Endometrial microvascular endothelial cells (primary cell): ENCODE measurements around the gene GPR142. TPM values are rescaled to one million over a fixed set of nuclear protein-coding genes. Genes with fewer than 3 reads are reported as not detected.

Experiments
- in situ Hi-C: cut with HindIII; loops from 2 replicates; pipeline ENCODE4 v1.10.0; 2017; ENCODE audit warnings: low sequenced_read_pairs, low pct_unique_long_range_greater_than_20kb; ENCODE audit errors: inconsistent ontology term
- total RNA-seq: library from RNA; depleted of rRNA; stranded (reverse); fragments of >200 nt; gene quantifications from one replicate; pipeline ENCODE4 v1.2.3, GENCODE V29; 2015; ENCODE audit errors: inconsistent ontology term

The GPR142 gene
- total RNA-seq, 1 donor from 2014 or later, result not detected

GRCh38 chr17:74412581-74412980 lies 45.3 kb downstream of the GPR142 start:
- in situ Hi-C loops, result no loop called here

GRCh38 chr17:74413491-74413890 lies 46.2 kb downstream of the GPR142 start:
- in situ Hi-C loops, result no loop called here

GRCh38 chr17:74414510-74414909 lies 47.2 kb downstream of the GPR142 start:
- in situ Hi-C loops, result no loop called here

GRCh38 chr17:74415608-74416396 lies 48.5 kb downstream of the GPR142 start:
- in situ Hi-C loops, result no loop called here

GRCh38 chr17:74417178-74418045 lies 50.1 kb downstream of the GPR142 start:
- in situ Hi-C loops, result no loop called here

GRCh38 chr17:74419928-74420411 lies 52.7 kb downstream of the GPR142 start:
- in situ Hi-C loops, result no loop called here

Other genes starting within 250 kb of the GPR142 start
- gene RPL38, start 163.8 kb upstream of the GPR142 start, total RNA-seq, result 213 TPM
- not detected for gene TTYH2, start 153.9 kb upstream of the GPR142 start, total RNA-seq
- not detected for gene DNAI2, start 93.3 kb upstream of the GPR142 start, total RNA-seq
- gene KIF19, start 41.3 kb upstream of the GPR142 start, total RNA-seq, result 0.09 TPM
- not detected for gene BTBD17, start 5.6 kb upstream of the GPR142 start, total RNA-seq
- not detected for gene GPRC5C, start 64.6 kb downstream of the GPR142 start, total RNA-seq
- gene CD300A, start 99.1 kb downstream of the GPR142 start, total RNA-seq, result not detected
- gene CD300LB, start 164.0 kb downstream of the GPR142 start, total RNA-seq, result not detected
- gene CD300C, start 178.6 kb downstream of the GPR142 start, total RNA-seq, result not detected
- not detected for gene CD300H, start 200.0 kb downstream of the GPR142 start, total RNA-seq
- not detected for gene CD300LD, start 224.8 kb downstream of the GPR142 start, total RNA-seq